Activated CD8-positive, alpha-beta memory T cell treated with anti-CD3 and anti-CD28 coated beads, Interleukin-2, amount 50 U/mL, for 24 hours (primary cell): Measurements from ENCODE around the gene ADRA2B.

Experiments used
- DNase-seq: peaks from one replicate; pipeline ENCODE4 v3.0.0-alpha.2; 2020; ENCODE audit errors: extremely low read depth

ADRA2B gene

GRCh38 chr2:96137321-96138178, 21.2 kb upstream of the ADRA2B start:
- DNase-seq, result no peak

- no peak for DNase-seq
Observed at GRCh38 chr2:96136129-96136720, 19.9 kb upstream of the ADRA2B start.

GRCh38 chr2:96135621-96136020, 19.2 kb upstream of the ADRA2B start:
- DNase-seq, result no peak

GRCh38 chr2:96135171-96135570, 18.8 kb upstream of the ADRA2B start:
- no peak for DNase-seq

GRCh38 chr2:96134421-96134820, 18.1 kb upstream of the ADRA2B start:
- DNase-seq, result no peak

- DNase-seq, result no peak
Observed at GRCh38 chr2:96131813-96132745, 15.7 kb upstream of the ADRA2B start.

GRCh38 chr2:96131152-96131812, 14.9 kb upstream of the ADRA2B start:
- DNase-seq, result no peak

GRCh38 chr2:96130483-96130882, 14.1 kb upstream of the ADRA2B start:
- no peak for DNase-seq

- no peak for DNase-seq
Observed at GRCh38 chr2:96129528-96130120, 13.3 kb upstream of the ADRA2B start.

GRCh38 chr2:96128456-96128855, 12.1 kb upstream of the ADRA2B start:
- DNase-seq, result no peak

- DNase-seq, result no peak
Observed at GRCh38 chr2:96124406-96125265, 8.3 kb upstream of the ADRA2B start.

GRCh38 chr2:96123936-96124335, 7.6 kb upstream of the ADRA2B start:
- no peak for DNase-seq

- DNase-seq, result no peak
Observed at GRCh38 chr2:96123290-96123689, 6.9 kb upstream of the ADRA2B start.

GRCh38 chr2:96122391-96122790, 6.0 kb upstream of the ADRA2B start:
- DNase-seq, result no peak

- DNase-seq, result no peak
Observed at GRCh38 chr2:96121414-96121813, 5.0 kb upstream of the ADRA2B start.

- no peak for DNase-seq
Observed at GRCh38 chr2:96120991-96121390, 4.6 kb upstream of the ADRA2B start.

- DNase-seq, result no peak
Observed at GRCh38 chr2:96120091-96120720, 3.8 kb upstream of the ADRA2B start.

GRCh38 chr2:96119389-96119751, 3.0 kb upstream of the ADRA2B start:
- no peak for DNase-seq

GRCh38 chr2:96118698-96119388, 2.5 kb upstream of the ADRA2B start:
- DNase-seq, result no peak
